B cell (primary cell): ENCODE results near the gene MINAR1. TPM values are rescaled to one million over a fixed set of nuclear protein-coding genes. Genes with fewer than 3 reads are reported as not detected.

Experiments used
- ATAC-seq: fragments of 200-7000 bp; cut with Tn5 transposase; one replicate; pipeline ENCODE4 v1.10.0; 2021; ENCODE audit warnings: low read depth, mild to moderate bottlenecking, moderate number of reproducible peaks, moderate library complexity
- CTCF ChIA-PET: fragments of 350-600 bp; sonication (Branson Sonifier 250); formaldehyde crosslinking; loops from one replicate; lab custom pipeline; 2021; ENCODE audit warnings: antibody characterized with exemption, inconsistent platforms; lab: Charles Lee
- POLR2A ChIA-PET: fragments of 350-600 bp; sonication (Branson Sonifier 250); formaldehyde crosslinking; loops from one replicate; lab custom pipeline; 2021; ENCODE audit warnings: antibody characterized with exemption; lab: Charles Lee
- DNase-seq: peaks from one replicate; pipeline ENCODE4 v3.0.0; 2013
- H2AFZ ChIP-seq: 2 replicates; pipeline ENCODE4 v1.6.1; 2012; ENCODE audit warnings: mild to moderate bottlenecking, low read depth, low read length; ENCODE audit not compliant: insufficient read depth, poor library complexity, severe bottlenecking
- H3K27ac ChIP-seq, 2 donors: 1 replicate in 1 of 2; 2 replicates in 1 of 2; pipeline ENCODE4 v1.5.1; 2012 to 2013; ENCODE audit warnings: low read length in 2 of 2, mild to moderate bottlenecking in 2 of 2, moderate library complexity in 1 of 2
- H3K27me3 ChIP-seq, 4 experiments: fragments of 200-600 bp in 1 of 4; sonication (generic) in 1 of 4; replicated peaks in 1 of 4; 1 replicate in 2 of 4; 2 replicates in 2 of 4; pipeline versions ENCODE4 v1.6.1 to v1.7.0; 2013 to 2016; ENCODE audit warnings: low read length in 3 of 4, mild to moderate bottlenecking in 2 of 4, mixed read lengths in 1 of 4, moderate library complexity in 1 of 4; ENCODE audit not compliant: insufficient read depth in 4 of 4, control insufficient read depth in 3 of 4; ENCODE audit errors: control extremely low read depth in 1 of 4
- H3K36me3 ChIP-seq, 2 experiments: replicated peaks in 1 of 2; 1 replicate in 1 of 2; 2 replicates in 1 of 2; pipeline versions ENCODE4 v1.6.1 to v1.7.1; 2013; ENCODE audit warnings: low read length in 1 of 2; ENCODE audit not compliant: insufficient read depth in 2 of 2, control insufficient read depth in 1 of 2; ENCODE audit errors: control extremely low read depth in 1 of 2, extremely low read depth in 1 of 2
- H3K4me1 ChIP-seq, 2 donors: fragments of 200-600 bp in 1 of 2; sonication (generic) in 1 of 2; 1 replicate in 1 of 2; 2 replicates in 1 of 2; pipeline versions ENCODE4 v1.5.1 to v1.6.1; 2013 to 2017; ENCODE audit warnings: low read length in 2 of 2; ENCODE audit not compliant: control insufficient read depth in 2 of 2, insufficient read depth in 2 of 2
- H3K4me2 ChIP-seq: replicated peaks from 2 replicates; pipeline ENCODE3; 2012; ENCODE audit warnings: mild to moderate bottlenecking, low read depth, low read length; ENCODE audit not compliant: poor library complexity, severe bottlenecking
- H3K4me3 ChIP-seq, 5 experiments: fragments of 200-600 bp in 1 of 5; sonication (generic) in 1 of 5; 1 replicate in 3 of 5; 2 replicates in 2 of 5; pipeline versions ENCODE4 v1.5.1 to v1.7.0; 2011 to 2016; ENCODE audit warnings: low read length in 4 of 5, mild to moderate bottlenecking in 4 of 5, low read depth in 2 of 5, control low read depth in 1 of 5, moderate library complexity in 1 of 5; ENCODE audit not compliant: insufficient read depth in 1 of 5; ENCODE audit errors: control extremely low read depth in 1 of 5, extremely low read depth in 1 of 5
- H3K79me2 ChIP-seq: fragments of 200-600 bp; sonication (generic); one replicate; pipeline ENCODE4 v1.6.0; 2016; ENCODE audit warnings: low read length; ENCODE audit not compliant: control insufficient read depth, insufficient read depth
- H3K9ac ChIP-seq: fragments of 200-600 bp; sonication (generic); 2 replicates; pipeline ENCODE4 v1.6.1; 2017; ENCODE audit warnings: mild to moderate bottlenecking, low read length, moderate library complexity
- H3K9me3 ChIP-seq, 3 donors: one replicate each; pipeline versions ENCODE4 v1.6.1 to v1.7.1; 2013; ENCODE audit warnings: low read length in 2 of 3; ENCODE audit not compliant: control insufficient read depth in 2 of 3, insufficient read depth in 1 of 3; ENCODE audit errors: control extremely low read depth in 1 of 3
- H4K20me1 ChIP-seq: 2 replicates; pipeline ENCODE4 v1.6.0; 2012; ENCODE audit warnings: mild to moderate bottlenecking, low read length; ENCODE audit not compliant: insufficient read depth, control insufficient read depth, poor library complexity, severe bottlenecking
- H3K27ac Mint-ChIP-seq: one replicate; pipeline ENCODE4 v1.8.0; 2021; ENCODE audit warnings: mixed read lengths
- H3K27me3 Mint-ChIP-seq: one replicate; pipeline ENCODE4 v1.8.0; 2021; ENCODE audit warnings: mixed read lengths
- H3K4me1 Mint-ChIP-seq: one replicate; pipeline ENCODE4 v1.8.0; 2021; ENCODE audit warnings: mixed read lengths
- H3K4me3 Mint-ChIP-seq: one replicate; pipeline ENCODE4 v1.8.0; 2021; ENCODE audit warnings: mixed read lengths
- H3K9me3 Mint-ChIP-seq: one replicate; pipeline ENCODE4 v1.8.0; 2022; ENCODE audit warnings: mixed read lengths; ENCODE audit not compliant: insufficient read depth
- CTCF ChIP-seq: fragments of 200-600 bp; IDR thresholded peaks from one replicate; pipeline ENCODE4 v1.8.0; 2022; ENCODE audit warnings: antibody characterized with exemption, mild to moderate bottlenecking
- EZH2 ChIP-seq: IDR thresholded peaks from 2 replicates; pipeline ENCODE4 v1.6.1; 2012; ENCODE audit warnings: borderline replicate concordance, low read depth, mild to moderate bottlenecking, moderate library complexity, low read length; ENCODE audit not compliant: insufficient read depth, poor library complexity, severe bottlenecking
- WGBS: methylation state at CpG from one replicate; pipeline ENCODE4 v1.1.5; 2013; ENCODE audit warnings: missing lambda C conversion rate; ENCODE audit not compliant: insufficient coverage; 5-methylcytosine and 5-hydroxymethylcytosine counted together
- intact Hi-C: fragments of 100-400 bp; cut with micrococcal nuclease; formaldehyde crosslinking; loops from one replicate; pipeline ENCODE4 v1.10.0; 2022
- polyA plus RNA-seq: library from polyadenylated mRNA; depleted of rRNA; stranded (reverse); fragments of >200 nt; gene quantifications from 2 replicates; pipeline ENCODE4 v1.2.3, GENCODE V29; 2012
- total RNA-seq, 2 donors: library from RNA; stranded (reverse); fragments of 120-200 nt in 1 of 2; gene quantifications; 1 replicate in 1 of 2; 2 replicates in 1 of 2; pipeline versions ENCODE4 v1.2.3 to v1.2.4, GENCODE V29; 2013 to 2022

The MINAR1 gene
- total and polyA plus RNA-seq, 2 donors (not counting 1 experiment from before 2014, with no cell fraction given): 0.16 to 0.27 TPM

DNA sequence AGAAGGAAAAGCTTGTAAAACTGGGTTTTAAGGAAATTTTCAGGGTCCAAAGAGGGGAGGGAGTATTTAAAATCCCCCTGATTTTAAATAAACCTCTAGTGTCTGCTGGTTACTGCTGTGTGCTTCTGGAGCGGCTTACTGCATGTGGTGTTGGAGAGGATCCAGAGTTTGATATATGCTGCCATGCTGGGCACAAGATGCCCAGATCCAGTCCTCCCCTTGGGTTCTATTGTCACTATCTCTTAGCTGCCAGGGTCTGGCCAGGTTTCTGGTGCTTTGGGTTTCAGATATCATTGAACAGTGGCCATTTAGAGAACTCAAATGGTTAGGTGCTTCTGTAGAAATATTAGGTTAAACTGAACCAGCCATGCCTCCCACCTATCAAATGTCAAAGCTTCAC is 27.5 kb downstream of the MINAR1 start:
- H4K20me1 ChIP-seq: no peaks in the 10 kb centered on the region
- H3K79me2 ChIP-seq: no peaks in the 10 kb centered on the region
- no peaks in the 10 kb centered on the region for H3K27me3 ChIP-seq
- ChIA-PET CTCF (interaction anchor here (0.7 kb wide), 1 partner anchor 12 kb away, joined by 3 read pairs; no protein-coding TSS in a partner anchor), POLR2A (no interaction called here)
- no peak overlapping the region for H3K4me3 ChIP-seq
- TF ChIP-seq EZH2: no peak
- no peak for TF ChIP-seq CTCF
- H3K27me3 Mint-ChIP-seq: no peaks in the 10 kb centered on the region
- 83% methylated on average over 1 of the region's 1 CpG for WGBS
- H3K27ac Mint-ChIP-seq: no peak overlapping the region
- no peaks in the 10 kb centered on the region for H3K4me1 Mint-ChIP-seq
- H3K27ac ChIP-seq: no peak overlapping the region
- no peak overlapping the region for H2AFZ ChIP-seq
- intact Hi-C loops: no loop called here
- ATAC-seq: no peak
- no peak overlapping the region for H3K4me3 Mint-ChIP-seq
- H3K9ac ChIP-seq: no peak overlapping the region
- no peak for DNase-seq
- H3K4me2 ChIP-seq: no peak overlapping the region
- no peaks in the 10 kb centered on the region for H3K4me1 ChIP-seq
- no peaks in the 10 kb centered on the region for H3K9me3 Mint-ChIP-seq
- H3K9me3 ChIP-seq: peaks cover 0 to 4% (median 0%) of the 10 kb centered on the region in 3 donors
- no peaks in the 10 kb centered on the region for H3K36me3 ChIP-seq

- CTCF ChIA-PET: no interaction called here
- WGBS: 97% methylated on average over 13 of the region's 18 CpGs
- H3K4me1 Mint-ChIP-seq: no peaks in the 10 kb centered on the region
- H3K27ac Mint-ChIP-seq: no peak overlapping the region
- Histone ChIP-seq H4K20me1 (no peaks in the 10 kb centered on the region), H3K9me3 (no peaks in the 10 kb centered on the region), H2AFZ (no peak overlapping the region), H3K4me3 (no peak overlapping the region), H3K4me1 (no peaks in the 10 kb centered on the region), H3K27ac (no peak overlapping the region), H3K4me2 (no peak overlapping the region), H3K27me3 (no peaks in the 10 kb centered on the region), H3K9ac (no peak overlapping the region), H3K79me2 (no peaks in the 10 kb centered on the region), H3K36me3 (no peaks in the 10 kb centered on the region)
- DNase-seq: no peak
- H3K4me3 Mint-ChIP-seq: no peak overlapping the region
- POLR2A ChIA-PET: no interaction called here
- no peaks in the 10 kb centered on the region for H3K27me3 Mint-ChIP-seq
- TF ChIP-seq EZH2: no peak
- TF ChIP-seq CTCF: no peak
- intact Hi-C loops: no loop called here
- no peak for ATAC-seq
- H3K9me3 Mint-ChIP-seq: no peaks in the 10 kb centered on the region
Observed at GRCh38 chr15:79463043-79463780, 31.1 kb downstream of the MINAR1 start.
